IMR-90 (cell line): ENCODE measurements around the gene KPNA2.

Experiments used
- POLR2A ChIP-seq: IDR thresholded peaks from 2 replicates; pipeline ENCODE4 v1.6.1; 2012; ENCODE audit warnings: mild to moderate bottlenecking, low read depth, low read length
- RFX5 ChIP-seq: IDR thresholded peaks from 2 replicates; pipeline ENCODE4 v1.8.0; 2012; ENCODE audit warnings: low read depth, mild to moderate bottlenecking, low read length, moderate library complexity
- TF ChIP-seq, protein P1 (sequence below): conservative IDR thresholded peaks from 2 replicates; pipeline ENCODE4 v1.5.1; 2012; ENCODE audit warnings: mild to moderate bottlenecking, low read depth, low read length, improper control_type of control experiment

DNA sequence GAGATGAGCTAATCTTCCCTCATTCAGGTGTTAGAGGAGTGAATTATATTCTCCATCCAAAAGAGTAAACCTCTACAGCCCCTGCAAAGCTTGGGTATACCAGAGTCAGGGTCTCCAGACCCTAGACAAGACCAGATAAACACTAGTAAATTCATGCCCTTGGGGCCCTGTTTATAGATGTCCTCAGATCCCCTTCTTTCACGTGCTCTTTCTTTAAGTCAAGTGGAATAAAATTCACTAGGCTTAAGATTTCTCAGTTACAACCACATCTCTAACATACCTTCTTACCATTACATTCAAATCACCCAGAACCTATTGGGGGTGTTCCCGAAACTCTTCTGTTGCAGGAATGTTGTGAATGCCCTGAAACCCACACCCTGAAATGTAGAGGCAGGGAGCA, 37.1 kb upstream of the KPNA2 start:
- TF ChIP-seq POLR2A: no peak
- TF ChIP-seq, protein P1, sequence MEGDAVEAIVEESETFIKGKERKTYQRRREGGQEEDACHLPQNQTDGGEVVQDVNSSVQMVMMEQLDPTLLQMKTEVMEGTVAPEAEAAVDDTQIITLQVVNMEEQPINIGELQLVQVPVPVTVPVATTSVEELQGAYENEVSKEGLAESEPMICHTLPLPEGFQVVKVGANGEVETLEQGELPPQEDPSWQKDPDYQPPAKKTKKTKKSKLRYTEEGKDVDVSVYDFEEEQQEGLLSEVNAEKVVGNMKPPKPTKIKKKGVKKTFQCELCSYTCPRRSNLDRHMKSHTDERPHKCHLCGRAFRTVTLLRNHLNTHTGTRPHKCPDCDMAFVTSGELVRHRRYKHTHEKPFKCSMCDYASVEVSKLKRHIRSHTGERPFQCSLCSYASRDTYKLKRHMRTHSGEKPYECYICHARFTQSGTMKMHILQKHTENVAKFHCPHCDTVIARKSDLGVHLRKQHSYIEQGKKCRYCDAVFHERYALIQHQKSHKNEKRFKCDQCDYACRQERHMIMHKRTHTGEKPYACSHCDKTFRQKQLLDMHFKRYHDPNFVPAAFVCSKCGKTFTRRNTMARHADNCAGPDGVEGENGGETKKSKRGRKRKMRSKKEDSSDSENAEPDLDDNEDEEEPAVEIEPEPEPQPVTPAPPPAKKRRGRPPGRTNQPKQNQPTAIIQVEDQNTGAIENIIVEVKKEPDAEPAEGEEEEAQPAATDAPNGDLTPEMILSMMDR: no peak
- no peak for TF ChIP-seq RFX5
